T-helper 1 cell (primary cell): Measurements from ENCODE around the gene ACAA2.
"Not testable (repeated sequence)": the region's sequence is repeated elsewhere in the genome, so short reads cannot be mapped to it uniquely, and the experiment has no call there.

Source experiments
- DNase-seq, 5 donors: peaks; one replicate each; pipeline ENCODE4 v3.0.0-alpha.2; 2012 to 2020

The ACAA2 gene

DNA sequence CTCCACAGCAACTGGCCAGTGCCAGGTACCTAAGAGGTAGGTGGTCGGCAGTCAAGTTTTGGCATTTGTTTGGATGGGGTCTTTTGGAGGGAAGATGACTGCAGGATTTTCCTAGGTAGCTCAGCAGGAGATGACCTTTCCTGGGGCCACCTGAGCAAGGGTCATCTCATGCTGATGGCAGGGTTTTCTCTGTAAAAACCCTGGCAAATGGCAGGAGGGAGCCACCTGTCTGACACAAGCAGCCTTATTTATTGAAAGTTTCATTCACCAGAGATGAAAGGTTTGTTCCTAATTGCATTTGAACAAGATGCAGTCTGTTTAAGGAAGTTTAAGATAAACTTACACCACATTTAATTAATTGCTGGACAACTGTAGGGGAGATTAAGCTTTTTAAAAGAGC, 31.6 kb upstream of the ACAA2 start:
- DNase-seq = no peak

DNA sequence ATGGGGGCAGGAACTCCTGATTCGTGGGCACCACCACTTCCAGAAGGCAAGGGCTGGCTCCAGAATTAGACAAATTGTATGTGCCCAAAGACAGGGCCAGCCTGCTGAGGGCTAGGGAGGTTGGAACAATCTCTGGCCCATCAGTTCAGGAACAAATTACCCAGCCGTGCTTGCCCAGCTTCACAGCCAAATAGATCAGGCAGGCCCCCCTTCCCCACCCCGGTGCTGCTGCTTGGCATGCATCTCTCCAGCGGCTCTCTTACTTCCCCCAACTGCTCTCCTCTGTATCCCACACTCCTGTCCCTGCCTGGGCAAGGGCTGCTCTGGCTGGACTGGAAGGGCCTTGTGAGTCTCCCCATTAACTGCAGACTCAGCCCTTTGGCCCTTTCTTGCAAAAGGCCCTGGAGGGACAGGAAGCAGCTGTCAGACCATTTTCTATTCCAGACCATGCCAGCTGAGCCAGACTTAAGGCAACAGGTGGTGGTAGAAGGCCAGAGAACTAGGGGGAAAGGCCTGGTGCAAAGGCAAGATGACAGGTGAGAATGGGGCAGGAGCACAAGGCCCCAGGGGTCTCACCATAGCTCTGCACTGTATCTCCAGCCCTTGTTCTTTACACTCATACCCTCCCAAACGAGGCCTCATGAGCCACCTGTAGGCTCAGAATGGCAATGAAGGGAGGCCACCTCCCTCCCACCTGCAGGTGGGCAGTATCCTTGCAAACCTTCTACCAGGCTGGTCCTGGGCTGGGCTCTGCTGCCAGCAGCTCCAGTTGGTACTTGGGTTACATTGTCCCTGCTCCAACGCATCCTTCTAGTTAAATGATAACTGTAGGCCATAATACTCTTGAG, 30.7 kb upstream of the ACAA2 start:
- DNase-seq = no peak

DNA sequence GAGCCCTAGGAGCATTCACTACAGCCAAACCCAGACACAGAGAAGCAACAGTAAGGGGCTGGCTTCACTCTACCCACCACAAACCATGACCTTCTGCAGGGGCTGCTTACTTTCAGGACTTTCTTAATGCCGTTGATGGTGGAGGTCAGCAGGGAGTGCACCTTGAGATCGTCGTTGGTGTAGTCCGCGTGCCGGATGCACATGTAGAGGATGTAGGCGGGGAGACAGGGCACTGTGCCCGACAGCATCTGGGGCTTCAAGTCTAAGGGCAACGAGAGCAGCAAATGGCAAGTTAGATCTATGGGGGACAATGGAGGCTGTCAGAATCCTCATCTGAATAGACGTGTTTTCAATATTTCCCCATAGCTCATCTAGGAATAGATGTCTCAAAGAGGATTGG, 29.8 kb upstream of the ACAA2 start:
- no peak for DNase-seq

DNA sequence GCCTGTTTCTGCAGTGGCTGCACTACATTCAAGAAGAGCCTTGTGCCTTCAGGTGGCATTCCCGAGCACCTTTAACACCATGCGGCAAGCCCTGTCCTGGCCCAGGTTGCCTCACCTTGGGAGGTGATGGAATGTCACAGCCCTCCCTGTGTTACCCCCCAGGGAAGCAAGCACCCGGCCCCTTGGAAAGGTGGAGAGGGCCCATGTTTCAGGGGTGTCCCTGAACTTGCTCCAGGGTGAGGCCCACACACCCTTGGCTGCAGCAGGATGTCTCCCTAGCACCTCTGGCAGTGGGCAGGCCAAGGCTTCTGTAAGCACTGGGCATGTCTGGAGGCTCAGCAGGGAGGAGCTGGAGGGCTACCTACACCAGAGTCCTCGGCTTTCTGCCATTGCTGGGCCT, 29.3 kb upstream of the ACAA2 start:
- DNase-seq = no peak

DNA sequence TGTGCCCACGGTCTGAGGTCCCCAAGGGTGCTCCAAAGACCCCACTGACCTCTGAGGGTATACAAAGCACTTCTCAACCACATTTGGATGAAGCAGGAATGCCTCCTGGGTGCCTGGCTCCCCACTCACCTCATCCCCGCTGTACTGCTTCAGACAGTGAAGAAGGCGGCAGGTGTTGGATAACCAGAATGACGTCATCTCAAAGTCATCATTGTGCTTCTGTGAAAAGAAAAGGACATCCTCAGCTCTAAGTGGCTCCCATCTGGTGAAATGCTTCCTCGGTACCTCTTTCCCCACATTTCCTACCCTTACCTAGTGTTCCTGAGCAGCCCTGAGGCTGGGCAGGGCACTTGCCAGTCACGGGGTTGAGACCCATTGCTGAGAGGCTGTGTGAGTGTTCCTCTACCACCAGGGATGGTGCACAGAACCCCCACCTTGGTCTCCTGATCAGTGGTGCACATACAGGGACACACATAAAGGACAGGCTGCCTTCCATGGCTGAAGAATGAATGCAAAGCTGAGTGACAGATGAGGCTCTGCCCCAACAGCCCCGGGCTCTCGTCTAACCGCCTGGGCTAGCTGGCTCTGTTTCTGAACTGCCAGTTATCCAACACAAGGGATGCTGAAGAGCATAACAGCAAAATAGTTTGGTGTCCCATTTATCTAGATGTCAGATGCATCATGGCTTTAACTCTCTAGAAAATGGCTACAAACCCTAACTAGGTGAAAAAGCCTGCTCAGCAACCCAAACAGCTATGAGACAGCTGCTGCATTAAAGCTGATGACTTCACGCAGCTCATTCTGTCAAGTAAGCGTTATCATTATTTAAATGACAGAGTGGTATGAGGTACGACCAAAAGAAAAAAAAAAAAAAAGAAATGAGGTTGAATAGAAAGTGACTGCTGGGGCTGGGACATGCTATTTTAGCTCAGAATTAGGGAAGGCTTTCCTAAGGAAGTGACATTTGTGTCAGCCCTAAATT, 28.2 kb upstream of the ACAA2 start:
- DNase-seq = no peak

DNA sequence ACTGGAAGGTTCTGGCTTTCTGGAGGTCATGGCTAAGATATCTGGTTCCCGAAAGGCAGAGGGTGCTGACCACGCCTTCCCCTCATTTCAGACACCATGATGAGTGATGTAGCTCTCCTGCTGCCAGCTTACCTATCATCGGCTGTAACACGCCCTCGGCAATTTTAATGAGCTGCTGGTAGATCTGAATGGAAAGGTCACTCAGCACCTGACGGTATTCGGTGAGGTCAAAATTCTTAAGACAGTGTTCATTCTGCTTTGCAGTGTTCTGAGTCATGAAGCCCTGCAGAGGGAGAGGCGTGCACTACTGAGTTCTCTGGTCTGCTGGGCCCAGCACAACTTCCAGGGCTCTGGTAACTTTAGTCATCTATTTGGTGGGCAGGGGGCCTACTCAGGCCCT, 25.7 kb upstream of the ACAA2 start:
- DNase-seq = no peak

DNA sequence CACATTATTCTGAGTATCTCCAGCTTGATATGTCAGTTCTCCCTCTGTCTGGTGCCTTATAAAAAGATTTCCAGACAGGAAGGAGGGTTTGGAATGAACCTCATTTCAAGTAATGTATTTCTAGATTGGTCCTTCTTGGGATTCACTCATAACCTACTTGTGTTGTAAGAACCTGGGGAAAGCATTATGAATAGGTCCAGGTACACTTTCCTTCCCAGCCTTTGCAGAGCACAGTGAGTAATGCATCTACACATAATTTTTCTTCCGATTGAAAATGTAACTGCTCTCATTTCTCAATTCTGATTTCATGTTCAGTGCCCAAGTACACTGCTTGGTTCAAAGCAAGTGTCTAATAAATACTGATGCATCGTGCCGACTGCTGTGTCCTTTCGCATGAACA, 25.0 kb upstream of the ACAA2 start:
- DNase-seq = no peak

DNA sequence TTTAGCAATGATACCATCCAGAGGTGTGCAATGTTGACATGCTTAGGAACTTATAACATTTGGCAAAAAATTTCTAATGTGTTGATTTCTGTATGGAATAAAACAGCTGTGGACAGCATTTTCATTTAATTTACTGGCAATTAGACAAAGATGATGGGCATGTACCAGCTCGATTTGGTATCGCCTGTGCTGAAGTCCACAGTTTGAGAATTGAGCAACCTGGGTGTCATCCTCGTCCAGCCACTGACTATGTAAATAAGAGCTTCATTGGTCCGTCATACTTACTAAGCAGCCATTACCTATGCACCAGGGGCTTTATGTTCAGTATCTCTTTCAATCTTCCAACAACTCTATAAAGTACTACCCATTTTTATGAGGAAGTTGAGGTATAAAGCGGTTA, 24.6 kb upstream of the ACAA2 start:
- no peak for DNase-seq

DNA sequence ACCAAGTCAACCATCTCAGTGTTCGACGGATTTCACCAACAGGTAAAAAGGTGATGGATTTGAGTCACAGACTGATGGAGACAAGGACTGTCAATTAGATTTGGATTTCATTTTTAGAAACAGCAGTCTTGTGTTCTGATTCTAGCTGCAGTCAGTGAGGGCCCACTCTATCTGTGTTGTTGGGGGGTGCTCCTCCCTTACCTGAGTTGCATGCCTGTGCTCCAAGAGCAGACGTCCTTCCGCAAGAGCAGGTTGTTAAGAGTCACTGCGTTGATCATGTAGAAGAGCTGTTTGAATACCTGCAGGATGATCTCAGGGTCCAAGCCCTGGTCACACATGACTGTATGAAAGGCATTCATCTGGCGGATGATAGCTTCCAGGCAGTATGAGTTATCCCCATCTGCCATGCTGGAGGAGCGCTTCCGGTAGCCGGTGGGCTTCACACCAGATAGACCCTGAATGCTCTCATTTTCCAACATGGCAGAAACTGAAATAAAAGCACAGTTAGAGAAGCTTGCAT, 24.0 kb upstream of the ACAA2 start:
- DNase-seq = not testable (repeated sequence)

DNA sequence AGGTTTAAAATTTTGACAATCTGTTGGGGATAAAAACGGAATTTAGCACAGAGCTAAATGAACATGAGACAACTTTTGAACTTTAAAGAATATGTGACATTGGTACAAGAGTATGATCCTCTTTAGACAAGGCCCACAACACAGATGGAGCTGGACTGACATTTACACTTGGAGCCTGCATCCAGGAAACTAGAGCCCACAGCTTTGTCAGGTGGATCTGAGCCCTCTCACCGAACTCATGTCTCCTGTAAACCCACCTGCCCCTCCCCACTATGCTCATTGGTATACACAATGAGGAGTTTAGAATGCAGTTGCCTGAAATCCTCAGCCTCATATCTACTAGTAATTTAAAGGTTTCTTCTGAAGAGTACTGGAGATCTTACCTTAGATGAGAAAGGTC, 22.1 kb upstream of the ACAA2 start:
- no peak for DNase-seq

DNA sequence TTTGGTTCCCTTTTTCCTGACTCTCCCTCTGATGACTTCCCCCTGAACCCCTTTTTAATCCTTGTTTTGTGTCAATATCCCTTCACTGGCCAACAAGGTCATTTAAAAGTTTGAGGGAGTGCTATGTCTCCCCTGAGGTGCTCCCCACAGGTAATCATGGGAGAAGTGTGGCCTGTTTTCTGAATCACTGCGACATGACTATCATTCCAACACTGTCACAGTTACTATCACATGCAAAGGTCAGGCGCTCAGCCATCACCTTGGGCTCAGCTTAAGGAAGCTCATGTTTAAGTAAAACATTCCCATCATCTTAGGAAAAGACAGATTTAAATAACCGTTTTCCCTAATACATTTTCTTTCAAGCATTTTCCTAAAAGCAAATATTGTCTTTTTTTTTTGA, 20.9 kb upstream of the ACAA2 start:
- no peak for DNase-seq

DNA sequence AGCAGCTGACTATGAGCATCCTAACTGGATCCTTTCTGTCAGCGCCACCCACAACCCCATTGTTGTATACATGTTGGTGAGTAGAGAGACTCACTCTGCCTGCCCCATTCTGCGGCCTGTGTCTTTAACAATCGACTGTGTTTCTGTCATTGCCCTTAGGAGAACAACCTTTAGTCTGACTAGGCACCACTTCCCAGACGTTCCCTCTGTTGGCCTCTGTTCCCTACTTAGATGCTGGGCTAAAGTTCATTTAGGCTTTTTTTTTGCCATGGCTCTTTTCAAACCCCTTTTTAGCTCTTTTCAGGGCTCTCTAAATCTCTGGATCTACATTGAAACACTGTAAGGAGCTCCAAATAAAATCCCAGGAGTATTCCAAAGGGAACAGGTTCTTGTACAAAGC, 20.5 kb upstream of the ACAA2 start:
- no peak for DNase-seq

DNA sequence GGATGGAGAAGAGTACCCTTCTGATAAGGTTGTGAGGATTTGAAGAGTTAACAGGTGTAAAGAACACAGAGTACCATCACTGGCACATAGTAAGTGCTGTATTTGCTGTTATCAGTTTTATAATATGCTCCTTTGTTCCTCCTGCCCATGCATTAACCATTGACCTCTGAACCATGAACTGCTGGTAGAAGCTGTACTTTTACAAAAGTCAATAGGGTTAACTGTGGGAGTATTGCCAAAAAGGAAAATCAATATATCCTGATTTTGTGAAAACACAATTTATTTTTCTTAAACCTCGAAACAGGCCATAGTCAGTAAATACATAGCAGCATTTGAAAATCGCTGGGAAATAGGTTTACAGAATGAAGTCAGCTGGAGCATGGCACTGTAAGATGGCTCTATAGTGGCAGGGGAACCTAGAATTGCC, 18.9 kb upstream of the ACAA2 start:
- DNase-seq = no peak

DNA sequence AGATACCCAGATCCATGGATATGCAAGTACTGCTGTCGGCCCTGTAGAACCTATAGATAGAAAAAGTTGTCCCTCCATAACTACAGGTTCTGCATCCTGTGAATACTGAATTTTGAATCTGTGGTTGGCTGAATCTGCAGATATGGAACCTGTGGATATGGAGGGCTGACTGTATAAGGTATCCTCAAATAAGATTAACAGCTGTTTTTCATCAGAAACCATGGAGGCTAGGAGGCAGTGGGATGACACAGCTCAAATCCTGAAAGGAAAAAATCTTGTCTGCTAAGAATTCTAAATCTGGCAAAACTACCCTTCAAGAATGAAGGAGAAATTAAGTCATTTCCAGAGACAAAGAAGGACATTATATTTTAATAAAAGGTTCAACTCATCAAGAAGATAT, 14.7 kb upstream of the ACAA2 start:
- DNase-seq = no peak

DNA sequence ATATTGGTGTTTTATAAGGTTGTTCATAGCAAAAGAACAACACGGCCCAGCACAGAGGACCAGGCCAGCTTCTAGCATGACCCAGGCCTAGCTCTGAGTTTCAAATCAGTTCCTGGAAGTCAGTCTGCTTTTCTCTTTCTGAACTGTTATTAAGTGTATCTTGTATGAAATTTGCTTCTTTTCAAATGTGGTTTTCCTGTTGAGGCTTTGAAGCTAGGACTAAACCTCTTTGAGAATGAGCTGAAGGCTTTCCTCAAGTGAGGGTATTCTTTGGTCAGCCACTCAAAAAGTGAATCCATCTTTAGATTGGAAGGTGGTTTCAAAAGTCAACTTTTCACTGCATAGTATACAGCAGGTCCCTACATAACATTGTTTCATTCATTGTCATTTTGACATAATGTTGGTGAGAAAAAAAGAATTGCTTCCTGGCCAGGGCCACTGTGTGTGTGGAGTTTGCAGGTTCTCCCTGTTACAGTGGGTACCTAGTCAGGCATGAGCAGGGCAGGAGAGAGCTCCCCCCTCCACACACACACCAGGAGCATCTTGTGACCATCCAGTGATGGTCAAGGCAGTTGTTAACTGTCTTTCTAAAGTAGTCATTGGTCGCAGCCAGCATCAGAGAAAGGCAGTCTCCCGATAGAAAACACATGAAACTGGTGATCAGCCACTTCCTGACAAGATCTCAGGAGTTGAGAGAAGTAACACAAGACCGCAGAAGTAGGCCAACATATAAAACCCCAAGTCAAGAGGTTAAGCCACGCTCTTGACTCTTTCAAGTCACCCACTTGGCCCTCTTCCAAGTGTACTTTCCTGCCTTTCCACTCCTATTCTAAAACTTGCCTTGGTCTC, 6.7 kb upstream of the ACAA2 start:
- DNase-seq = peak in 4 of 5 donors; percentile 20 to 84 (median 42)

DNA sequence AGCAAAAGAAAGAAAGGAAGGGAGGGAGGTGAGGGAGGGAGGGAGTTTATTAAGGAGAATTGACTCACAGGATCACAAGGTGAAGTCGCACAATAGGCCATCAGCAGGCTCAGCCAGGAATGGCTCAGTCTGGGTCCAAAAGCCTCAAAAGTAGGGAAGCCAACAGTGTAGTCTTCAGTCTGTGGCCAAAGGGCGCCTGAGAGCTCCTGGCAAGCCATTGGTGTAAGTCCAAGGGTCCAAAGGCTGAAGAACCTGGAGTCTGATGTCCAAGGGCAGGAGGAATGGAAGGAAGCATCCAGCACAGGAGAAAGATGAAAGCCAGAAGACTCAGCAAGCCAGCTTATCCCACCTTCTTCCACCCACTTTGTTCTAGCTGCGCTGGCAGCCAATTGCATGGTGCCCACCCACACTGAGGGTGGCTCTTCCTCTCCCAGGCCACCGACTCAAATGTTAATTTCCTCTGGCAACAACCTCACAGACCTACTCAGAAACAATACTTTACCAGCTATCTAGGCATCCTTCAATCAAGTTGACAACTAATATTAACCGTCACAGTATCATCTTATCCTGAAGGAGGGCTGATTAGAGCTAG, 5.8 kb upstream of the ACAA2 start:
- no peak for DNase-seq

DNA sequence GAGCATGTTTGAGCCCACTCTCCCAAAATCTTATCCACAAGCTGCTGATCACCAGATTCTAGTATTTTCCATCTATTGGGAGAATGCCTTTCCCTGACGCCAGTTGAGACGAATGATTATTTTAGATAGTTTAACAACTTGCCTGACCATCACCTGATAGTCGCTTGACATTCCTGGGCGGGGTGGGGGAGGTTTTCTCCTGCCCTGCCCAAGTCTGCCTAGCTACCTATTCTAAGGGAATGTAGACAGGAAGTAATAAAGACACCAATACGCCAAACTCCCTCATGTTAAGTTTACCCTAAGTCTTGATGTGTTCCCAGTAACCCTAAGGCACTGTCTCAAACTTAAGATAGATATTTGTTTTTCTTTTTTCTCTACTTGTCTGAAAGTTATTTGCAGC, 4.6 kb upstream of the ACAA2 start:
- DNase-seq = no peak

DNA sequence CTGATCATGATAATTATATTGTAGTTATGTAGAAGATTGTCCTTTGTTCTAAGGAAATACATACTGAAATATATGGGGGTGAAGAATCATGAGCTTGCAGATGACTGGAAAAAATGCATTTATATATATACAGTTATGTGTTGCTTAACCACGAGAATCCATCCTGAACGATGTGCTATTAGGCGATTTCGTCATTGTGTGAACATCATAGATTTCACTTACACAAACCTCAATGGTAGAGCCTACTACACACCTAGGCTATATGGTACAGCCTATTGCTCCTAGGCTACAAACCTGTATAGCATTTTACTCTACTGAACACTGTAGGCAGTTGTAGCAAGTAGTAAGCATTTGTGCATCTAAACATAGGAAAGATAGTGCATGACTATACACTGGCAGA, 2.6 kb upstream of the ACAA2 start:
- DNase-seq = no peak

DNA sequence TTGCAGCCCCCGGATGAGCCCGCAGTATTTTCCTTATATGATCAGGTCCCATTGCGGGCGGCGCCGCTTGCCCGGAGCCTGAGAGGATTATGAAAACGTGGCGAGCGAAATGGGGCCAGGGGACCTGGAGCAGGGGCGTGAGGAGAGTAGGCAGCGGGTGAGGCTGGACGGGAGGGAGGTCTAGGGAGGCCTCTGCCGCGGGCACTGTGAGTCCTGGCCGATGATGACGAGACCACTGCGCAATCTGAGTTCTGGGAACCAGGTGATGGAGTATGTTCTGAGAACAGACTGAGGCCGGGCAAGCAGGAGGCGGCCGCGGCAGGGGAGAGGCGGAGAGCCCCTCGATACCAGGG, 790 bp upstream of the ACAA2 start:
- DNase-seq = peak in 2 of 5 donors; percentile 24 to 85

DNA sequence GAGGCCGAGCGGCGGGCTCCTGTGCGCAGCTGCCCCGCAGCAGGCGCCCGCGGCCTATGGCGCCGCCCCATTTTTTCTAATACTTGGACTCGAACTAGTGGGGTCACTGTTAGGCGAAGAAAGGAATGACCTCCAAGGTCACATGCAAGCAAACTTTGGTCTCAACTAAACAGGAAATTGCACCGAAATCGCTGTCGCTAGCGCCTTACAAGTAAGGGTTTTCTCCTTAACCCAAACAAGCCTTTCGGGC, 339 bp downstream of the ACAA2 start:
- no peak for DNase-seq

DNA sequence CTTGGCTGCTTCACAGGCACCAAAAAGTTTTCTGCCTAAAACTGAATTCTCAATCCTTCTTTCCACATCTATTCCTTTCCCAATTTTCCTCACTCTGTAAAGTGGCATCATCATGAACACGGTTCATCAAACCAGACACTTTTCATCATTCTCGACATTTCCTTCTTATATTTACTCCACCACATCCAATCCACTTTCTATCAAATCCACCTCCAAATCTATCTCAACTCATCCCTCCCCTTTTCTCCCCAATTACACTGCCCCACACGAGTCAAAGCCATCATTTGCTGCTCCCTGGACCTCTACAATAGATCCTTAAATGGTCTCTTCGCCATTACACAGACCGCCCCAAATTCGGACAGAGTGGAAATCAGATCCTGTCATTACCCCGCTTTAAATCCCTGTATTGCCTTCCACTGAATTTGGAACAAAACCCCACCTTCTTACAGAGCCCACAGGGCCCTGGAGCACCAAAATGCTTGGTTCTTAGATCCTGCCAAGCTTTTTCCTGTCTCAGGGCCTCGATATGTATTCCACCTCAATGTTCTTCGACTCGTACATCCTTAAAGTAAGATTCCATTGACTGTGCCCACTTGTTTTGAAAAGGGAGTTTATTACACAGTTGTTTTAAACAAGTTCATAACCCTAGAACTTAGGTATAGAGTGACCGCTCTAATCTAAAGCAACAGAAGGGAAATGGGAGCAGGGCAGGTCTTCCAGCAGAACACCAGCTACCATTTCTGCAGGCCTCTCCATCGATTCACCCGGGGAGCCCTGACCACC, 856 bp downstream of the ACAA2 start:
- no peak for DNase-seq
